MCF 10A (cell line): ENCODE measurements around the gene ANXA7. TPM values are rescaled to one million over a fixed set of nuclear protein-coding genes. Genes with fewer than 3 reads are reported as not detected.

ENCODE experiments used
- BruUV-seq: library from RNA; stranded (reverse); fragments of 400-500 nt; replicated peaks from 2 replicates; lab custom pipeline; 2021; lab: Mats Ljungman, UMichigan
- CTCF ChIA-PET: fragments of 300-600 bp; sonication (Branson Sonifier 250); formaldehyde crosslinking; extraction: SDS; loops from one replicate; lab custom pipeline; 2021; ENCODE audit warnings: antibody characterized with exemption, inconsistent platforms; lab: Yijun Ruan, JAX
- POLR2A ChIA-PET: fragments of 300-600, 350-650 bp; sonication (Branson Sonifier 250); formaldehyde crosslinking; extraction: SDS; loops from one replicate; lab custom pipeline; 2020; ENCODE audit warnings: antibody characterized with exemption, inconsistent platforms; lab: Yijun Ruan, JAX
- DNase-seq: peaks from one replicate; pipeline ENCODE4 v3.0.0-alpha.2; 2018; ENCODE audit not compliant: unreplicated experiment
- H3K27ac Mint-ChIP-seq: one replicate; pipeline ENCODE4 v1.8.0; 2022; ENCODE audit warnings: mild to moderate bottlenecking, low read depth, mixed read lengths; ENCODE audit not compliant: unreplicated experiment
- H3K27me3 Mint-ChIP-seq: one replicate; pipeline ENCODE4 v1.8.0; 2022; ENCODE audit warnings: mixed read lengths; ENCODE audit not compliant: insufficient read depth, unreplicated experiment
- H3K36me3 Mint-ChIP-seq: one replicate; pipeline ENCODE4 v1.8.0; 2022; ENCODE audit warnings: mild to moderate bottlenecking, moderate library complexity, mixed read lengths; ENCODE audit not compliant: insufficient read depth, unreplicated experiment
- H3K4me1 Mint-ChIP-seq: one replicate; pipeline ENCODE4 v1.8.0; 2022; ENCODE audit warnings: mixed read lengths; ENCODE audit not compliant: insufficient read depth, unreplicated experiment
- H3K4me3 Mint-ChIP-seq: one replicate; pipeline ENCODE4 v1.8.0; 2022; ENCODE audit warnings: mild to moderate bottlenecking, moderate library complexity, mixed read lengths; ENCODE audit not compliant: unreplicated experiment
- H3K9me3 Mint-ChIP-seq: one replicate; pipeline ENCODE4 v1.8.0; 2022; ENCODE audit warnings: mixed read lengths; ENCODE audit not compliant: unreplicated experiment
- intact Hi-C: fragments of 100-400 bp; cut with micrococcal nuclease; formaldehyde crosslinking; loops from 2 replicates; pipeline ENCODE4 v1.14.1; 2022
- total RNA-seq: library from RNA; stranded (reverse); gene quantifications from 2 replicates; pipeline ENCODE4 v1.2.3, GENCODE V29; 2022
- TF ChIP-seq, protein P1 (sequence below): fragments of 200-600 bp; IDR thresholded peaks from one replicate; pipeline ENCODE4 v1.8.0; 2022; ENCODE audit warnings: antibody characterized with exemption, mild to moderate bottlenecking; ENCODE audit not compliant: unreplicated experiment

Gene ANXA7
- total RNA-seq, 1 experiment from 2014 or later = 137 TPM

DNA sequence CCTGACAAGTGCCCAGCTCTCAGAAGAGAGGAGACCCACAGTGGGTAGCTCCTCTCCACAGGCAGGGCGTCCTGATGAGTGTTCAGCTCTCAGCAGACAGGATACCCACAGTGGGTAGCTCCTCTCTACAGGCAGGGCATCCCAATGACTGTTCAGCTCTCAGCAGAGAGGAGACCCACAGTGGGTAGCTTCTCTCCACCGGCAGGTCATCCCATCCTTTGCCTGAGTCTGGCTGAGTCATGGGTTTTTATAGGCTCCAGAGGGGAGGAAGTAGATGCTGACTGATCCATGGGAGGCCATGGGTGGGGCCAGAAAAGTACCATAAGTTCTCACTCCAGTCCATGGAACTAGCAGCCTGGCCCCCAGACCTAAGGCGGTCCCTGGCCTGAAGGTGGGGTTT lies 73.7 kb downstream of the ANXA7 start:
- POLR2A ChIA-PET = interaction anchor here (0.6 to 1.1 kb wide), 4 partner anchors 30 to 286 kb away, joined by 3 read pairs; no protein-coding TSS in a partner anchor
- no TSS peak for BruUV-seq

DNA sequence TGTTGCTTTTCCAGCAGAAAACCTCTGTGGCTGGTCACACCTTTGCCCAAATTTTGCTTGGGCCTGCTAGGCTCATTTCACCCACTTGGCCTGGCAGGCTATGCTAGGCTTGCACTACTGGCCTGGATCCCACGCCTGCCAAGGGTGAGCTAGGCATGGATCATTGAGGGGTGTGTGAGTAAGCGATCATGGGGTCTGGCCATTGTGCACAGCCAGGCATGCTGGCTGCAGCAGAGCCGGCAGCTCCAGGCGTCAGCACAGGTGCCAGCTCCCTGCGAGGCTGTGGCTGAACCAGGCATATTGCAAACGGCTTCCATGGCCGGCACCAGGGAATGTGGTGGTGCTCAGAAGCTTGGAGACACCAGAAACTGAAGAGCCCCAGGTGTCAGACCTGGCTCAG lies 74.4 kb downstream of the ANXA7 start:
- Mint-ChIP-seq H3K27me3 (no peaks in the 10 kb centered on the region), H3K9me3 (no peaks in the 10 kb centered on the region), H3K27ac (no peak overlapping the region), H3K4me3 (no peak overlapping the region), H3K4me1 (no peaks in the 10 kb centered on the region), H3K36me3 (no peaks in the 10 kb centered on the region)
- BruUV-seq = no TSS peak
- POLR2A ChIA-PET = interaction anchor here (0.7 to 1.1 kb wide), 3 partner anchors 30 to 92 kb away, joined by 3 read pairs; partner anchors contain the start of gene DNAJC9
- intact Hi-C loops = no loop called here
- DNase-seq = no peak
- CTCF ChIA-PET = no interaction called here
- TF ChIP-seq, protein P1, sequence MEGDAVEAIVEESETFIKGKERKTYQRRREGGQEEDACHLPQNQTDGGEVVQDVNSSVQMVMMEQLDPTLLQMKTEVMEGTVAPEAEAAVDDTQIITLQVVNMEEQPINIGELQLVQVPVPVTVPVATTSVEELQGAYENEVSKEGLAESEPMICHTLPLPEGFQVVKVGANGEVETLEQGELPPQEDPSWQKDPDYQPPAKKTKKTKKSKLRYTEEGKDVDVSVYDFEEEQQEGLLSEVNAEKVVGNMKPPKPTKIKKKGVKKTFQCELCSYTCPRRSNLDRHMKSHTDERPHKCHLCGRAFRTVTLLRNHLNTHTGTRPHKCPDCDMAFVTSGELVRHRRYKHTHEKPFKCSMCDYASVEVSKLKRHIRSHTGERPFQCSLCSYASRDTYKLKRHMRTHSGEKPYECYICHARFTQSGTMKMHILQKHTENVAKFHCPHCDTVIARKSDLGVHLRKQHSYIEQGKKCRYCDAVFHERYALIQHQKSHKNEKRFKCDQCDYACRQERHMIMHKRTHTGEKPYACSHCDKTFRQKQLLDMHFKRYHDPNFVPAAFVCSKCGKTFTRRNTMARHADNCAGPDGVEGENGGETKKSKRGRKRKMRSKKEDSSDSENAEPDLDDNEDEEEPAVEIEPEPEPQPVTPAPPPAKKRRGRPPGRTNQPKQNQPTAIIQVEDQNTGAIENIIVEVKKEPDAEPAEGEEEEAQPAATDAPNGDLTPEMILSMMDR = no peak

More for the DNA sequence above, 73.7 kb downstream of the ANXA7 start:
- H3K27ac Mint-ChIP-seq = no peak overlapping the region
- no peak overlapping the region for H3K4me3 Mint-ChIP-seq
- CTCF ChIA-PET = no interaction called here
- DNase-seq = no peak
- H3K9me3 Mint-ChIP-seq = no peaks in the 10 kb centered on the region
- TF ChIP-seq, protein P1 = no peak
- H3K4me1 Mint-ChIP-seq = no peaks in the 10 kb centered on the region
- no peaks in the 10 kb centered on the region for H3K36me3 Mint-ChIP-seq
- no peaks in the 10 kb centered on the region for H3K27me3 Mint-ChIP-seq
- intact Hi-C loops = no loop called here

DNA sequence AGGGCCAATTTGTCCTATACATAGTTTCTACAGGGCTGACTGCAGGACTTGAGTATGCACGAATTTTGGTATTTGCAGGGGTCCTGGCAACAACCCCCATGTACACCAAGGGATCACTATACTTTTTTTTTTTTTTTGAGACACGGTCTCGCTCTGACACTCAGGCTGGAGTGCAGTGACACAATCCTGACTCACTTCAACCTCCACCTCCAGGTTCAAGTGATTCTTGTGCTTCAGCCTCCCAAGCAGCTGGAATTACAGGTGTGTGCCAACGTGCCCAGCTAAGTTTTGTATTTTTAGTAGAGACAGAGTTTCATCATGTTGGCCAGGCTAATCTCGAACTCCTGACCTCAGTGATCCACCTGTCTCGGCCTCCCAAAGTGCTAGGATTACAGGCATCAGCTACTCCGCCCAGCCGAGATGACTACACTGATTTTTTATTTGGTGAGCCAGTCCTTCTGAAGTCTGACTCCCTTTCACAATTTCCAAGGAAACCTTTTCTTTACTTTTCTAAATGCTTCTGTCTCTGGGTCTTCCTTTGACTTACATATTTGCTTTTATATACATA lies 75.0 kb downstream of the ANXA7 start:
- no peak overlapping the region for H3K27ac Mint-ChIP-seq
- ChIA-PET CTCF (interaction anchor here (0.6 kb wide), 1 partner anchor 164 kb away, joined by 4 read pairs; no protein-coding TSS in a partner anchor), POLR2A (interaction anchor here (1.1 kb wide), 2 partner anchors 86 to 92 kb away, joined by 3 read pairs; partner anchors contain the start of gene DNAJC9)
- peak; percentile 33 for DNase-seq
- intact Hi-C loops = no loop called here
- TF ChIP-seq, protein P1 = no peak
- H3K27me3 Mint-ChIP-seq = no peaks in the 10 kb centered on the region
- H3K36me3 Mint-ChIP-seq = no peaks in the 10 kb centered on the region
- H3K9me3 Mint-ChIP-seq = no peaks in the 10 kb centered on the region
- no TSS peak for BruUV-seq
- H3K4me1 Mint-ChIP-seq = no peaks in the 10 kb centered on the region
- no peak overlapping the region for H3K4me3 Mint-ChIP-seq

DNA sequence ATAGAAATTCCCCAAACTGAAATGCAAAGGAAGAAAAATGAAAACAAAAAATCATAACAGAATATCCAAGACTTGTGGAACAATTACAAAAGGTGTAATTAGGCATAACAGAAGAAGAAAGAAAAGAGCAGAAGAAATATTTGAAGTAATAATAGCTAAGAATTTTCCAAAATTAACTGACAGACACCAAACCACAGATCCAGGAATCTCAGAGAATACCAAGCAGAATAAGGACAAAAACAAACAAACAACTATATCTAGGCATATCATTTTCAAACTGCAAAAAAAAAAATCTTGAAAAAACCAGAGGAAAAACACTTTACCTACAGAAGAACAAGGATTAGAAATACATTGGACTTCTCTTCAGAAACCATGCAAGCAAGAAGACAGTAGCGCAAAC lies 80.7 kb downstream of the ANXA7 start:
- Mint-ChIP-seq H3K9me3 (no peaks in the 10 kb centered on the region), H3K4me3 (no peak overlapping the region), H3K27ac (no peak overlapping the region), H3K4me1 (no peaks in the 10 kb centered on the region), H3K36me3 (no peaks in the 10 kb centered on the region), H3K27me3 (peaks cover 22% of the 10 kb centered on the region)
- TF ChIP-seq, protein P1 = no peak
- intact Hi-C loops = no loop called here
- no peak for DNase-seq
- CTCF ChIA-PET = no interaction called here
- POLR2A ChIA-PET = interaction anchor here (2.1 kb wide), 1 partner anchor 25 kb away, joined by 7 read pairs; the partner anchor contains the start of gene CFAP70
- no TSS peak for BruUV-seq
